ENCODE measurements around the gene NXPE3.

NXPE3 gene

GRCh38 chr3:101803173-101803782, 24.3 kb downstream of the NXPE3 start:
- peak; percentile 45 for DNase-seq

GRCh38 chr3:101803939-101804338, 24.9 kb downstream of the NXPE3 start:
- DNase-seq, result no peak

- no peak for DNase-seq
Measured at GRCh38 chr3:101806491-101806890, 27.5 kb downstream of the NXPE3 start.

GRCh38 chr3:101807888-101808287, 28.9 kb downstream of the NXPE3 start:
- DNase-seq, result no peak

- peak; percentile 24 for DNase-seq
Measured at GRCh38 chr3:101809178-101810021, 30.4 kb downstream of the NXPE3 start.

GRCh38 chr3:101810022-101810418, 31.0 kb downstream of the NXPE3 start:
- DNase-seq, result no peak

GRCh38 chr3:101811875-101812274, 32.9 kb downstream of the NXPE3 start:
- DNase-seq, result no peak

GRCh38 chr3:101812895-101813294, 33.9 kb downstream of the NXPE3 start:
- DNase-seq, result no peak

GRCh38 chr3:101813817-101814440, 34.9 kb downstream of the NXPE3 start:
- DNase-seq, result peak; percentile 29

GRCh38 chr3:101814835-101815234, 35.8 kb downstream of the NXPE3 start:
- DNase-seq, result no peak

- no peak for DNase-seq
Measured at GRCh38 chr3:101816215-101817149, 37.5 kb downstream of the NXPE3 start.

- no peak for DNase-seq
Measured at GRCh38 chr3:101817992-101818391, 39.0 kb downstream of the NXPE3 start.

- no peak for DNase-seq
Measured at GRCh38 chr3:101819649-101820206, 40.7 kb downstream of the NXPE3 start.

- DNase-seq, result no peak
Measured at GRCh38 chr3:101821503-101821902, 42.5 kb downstream of the NXPE3 start.

GRCh38 chr3:101823525-101823924, 44.5 kb downstream of the NXPE3 start:
- DNase-seq, result no peak

GRCh38 chr3:101824702-101825101, 45.7 kb downstream of the NXPE3 start:
- DNase-seq, result no peak

- no peak for DNase-seq
Measured at GRCh38 chr3:101825904-101826445, 47.0 kb downstream of the NXPE3 start.

- peak; percentile 61 for DNase-seq
Measured at GRCh38 chr3:101827211-101828174, 48.5 kb downstream of the NXPE3 start.

- DNase-seq, result no peak
Measured at GRCh38 chr3:101828276-101828675, 49.3 kb downstream of the NXPE3 start.

- DNase-seq, result no peak
Measured at GRCh38 chr3:101828691-101829436, 49.9 kb downstream of the NXPE3 start.

All from KG1 (cell line).